Liver (tissue), 3 donors: Measurements from ENCODE around the gene LGALS9.

ENCODE experiments used
- HNF4G ChIP-seq: IDR thresholded peaks from 2 replicates; pipeline ENCODE4 v1.6.1; 2016; ENCODE audit warnings: antibody characterized with exemption
- RAD21 ChIP-seq, 2 donors: IDR thresholded peaks; 2 replicates each; pipeline ENCODE4 v1.6.1; 2016; ENCODE audit warnings: antibody characterized with exemption in 2 of 2, mild to moderate bottlenecking in 2 of 2
- SP1 ChIP-seq: IDR thresholded peaks from 2 replicates; pipeline ENCODE4 v1.6.1; 2018; ENCODE audit warnings: antibody characterized with exemption, mild to moderate bottlenecking
- TAF1 ChIP-seq: conservative IDR thresholded peaks from 2 replicates; pipeline ENCODE4 v1.6.1; 2016; ENCODE audit warnings: antibody characterized with exemption, mild to moderate bottlenecking
- TF ChIP-seq, protein P1 (sequence below): fragments of 150-350 bp; IDR thresholded peaks from 2 replicates; pipeline ENCODE4 v1.5.1; 2017; ENCODE audit warnings: improper control_type of control experiment, low read depth, low read length; ENCODE audit not compliant: missing input control
- TF ChIP-seq, protein P2 (sequence below): IDR thresholded peaks from 2 replicates; pipeline ENCODE4 v1.6.1; 2016; ENCODE audit warnings: antibody characterized with exemption
- donor health status: healthy.
- donor health status: healthy.

DNA sequence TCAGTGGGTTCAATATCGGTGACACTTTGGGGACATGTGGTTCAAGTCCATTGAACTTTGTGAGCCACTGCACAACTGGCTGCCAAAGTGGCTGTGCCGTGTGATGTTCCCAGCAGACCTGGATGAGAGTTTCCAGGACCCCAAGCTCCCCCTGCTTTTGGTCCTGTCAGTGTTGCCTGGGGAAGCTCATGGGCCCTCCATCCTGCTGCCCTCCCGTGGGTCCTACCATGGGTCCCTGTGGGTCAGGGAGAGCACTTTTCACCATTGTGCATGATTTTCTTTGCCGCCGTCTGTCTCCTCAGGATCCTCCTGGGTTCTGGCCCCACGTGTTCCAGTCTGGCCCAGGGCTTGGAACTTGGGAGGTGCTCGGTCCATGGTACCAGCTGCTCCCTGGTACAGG lies 38.1 kb downstream of the LGALS9 start:
- TF ChIP-seq, protein P1, sequence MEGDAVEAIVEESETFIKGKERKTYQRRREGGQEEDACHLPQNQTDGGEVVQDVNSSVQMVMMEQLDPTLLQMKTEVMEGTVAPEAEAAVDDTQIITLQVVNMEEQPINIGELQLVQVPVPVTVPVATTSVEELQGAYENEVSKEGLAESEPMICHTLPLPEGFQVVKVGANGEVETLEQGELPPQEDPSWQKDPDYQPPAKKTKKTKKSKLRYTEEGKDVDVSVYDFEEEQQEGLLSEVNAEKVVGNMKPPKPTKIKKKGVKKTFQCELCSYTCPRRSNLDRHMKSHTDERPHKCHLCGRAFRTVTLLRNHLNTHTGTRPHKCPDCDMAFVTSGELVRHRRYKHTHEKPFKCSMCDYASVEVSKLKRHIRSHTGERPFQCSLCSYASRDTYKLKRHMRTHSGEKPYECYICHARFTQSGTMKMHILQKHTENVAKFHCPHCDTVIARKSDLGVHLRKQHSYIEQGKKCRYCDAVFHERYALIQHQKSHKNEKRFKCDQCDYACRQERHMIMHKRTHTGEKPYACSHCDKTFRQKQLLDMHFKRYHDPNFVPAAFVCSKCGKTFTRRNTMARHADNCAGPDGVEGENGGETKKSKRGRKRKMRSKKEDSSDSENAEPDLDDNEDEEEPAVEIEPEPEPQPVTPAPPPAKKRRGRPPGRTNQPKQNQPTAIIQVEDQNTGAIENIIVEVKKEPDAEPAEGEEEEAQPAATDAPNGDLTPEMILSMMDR: no peak
- TF ChIP-seq, protein P2, sequence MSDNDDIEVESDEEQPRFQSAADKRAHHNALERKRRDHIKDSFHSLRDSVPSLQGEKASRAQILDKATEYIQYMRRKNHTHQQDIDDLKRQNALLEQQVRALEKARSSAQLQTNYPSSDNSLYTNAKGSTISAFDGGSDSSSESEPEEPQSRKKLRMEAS: no peak
- TF ChIP-seq TAF1 (no peak), SP1 (no peak), RAD21 (IDR thresholded peaks at IDR 0.05) (no peak), HNF4G (no peak)
